ENCODE data around the gene LIN7C. TPM values are rescaled to one million over a fixed set of nuclear protein-coding genes. Genes with fewer than 3 reads are reported as not detected.
A peak's percentile ranks its signal among the peaks of the same experiment; 100 is the strongest.

LIN7C gene
- total RNA-seq, 1 experiment from 2014 or later: 15.5 TPM

GRCh38 chr11:27514558-27514957, 8.0 kb upstream of the LIN7C start:
- no peak for DNase-seq (ENCODE audit: low read depth)
- in situ Hi-C loops (cut with HindIII; ENCODE audit: low pct_unique_long_range_greater_than_20kb, low sequenced_read_pairs): no loop called here

- in situ Hi-C loops (cut with HindIII; ENCODE audit: low pct_unique_long_range_greater_than_20kb, low sequenced_read_pairs): no loop called here
- DNase-seq (ENCODE audit: low read depth): no peak
Observed at GRCh38 chr11:27514076-27514475, 7.5 kb upstream of the LIN7C start.

DNA sequence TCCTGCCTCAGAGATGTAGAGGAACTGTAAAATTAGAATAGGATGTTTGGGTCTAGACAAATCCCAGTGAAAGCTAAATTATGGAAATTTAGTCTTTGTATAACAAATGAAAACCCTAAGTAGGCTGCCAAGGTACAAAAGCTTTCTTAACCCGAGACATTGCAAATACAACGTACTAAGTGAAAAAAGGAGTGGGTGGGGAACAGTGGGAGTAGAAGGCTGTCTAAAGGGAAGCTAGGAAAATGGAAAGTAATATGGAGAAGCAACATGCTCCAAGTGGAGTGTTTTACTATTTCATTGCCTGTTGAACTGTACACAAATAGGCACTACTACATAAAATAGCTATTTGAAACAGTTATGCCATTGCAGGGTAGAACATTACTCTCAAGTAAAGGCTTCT, 6.8 kb upstream of the LIN7C start:
- in situ Hi-C loops (cut with HindIII; ENCODE audit: low pct_unique_long_range_greater_than_20kb, low sequenced_read_pairs): no loop called here
- DNase-seq (ENCODE audit: low read depth): no peak

DNA sequence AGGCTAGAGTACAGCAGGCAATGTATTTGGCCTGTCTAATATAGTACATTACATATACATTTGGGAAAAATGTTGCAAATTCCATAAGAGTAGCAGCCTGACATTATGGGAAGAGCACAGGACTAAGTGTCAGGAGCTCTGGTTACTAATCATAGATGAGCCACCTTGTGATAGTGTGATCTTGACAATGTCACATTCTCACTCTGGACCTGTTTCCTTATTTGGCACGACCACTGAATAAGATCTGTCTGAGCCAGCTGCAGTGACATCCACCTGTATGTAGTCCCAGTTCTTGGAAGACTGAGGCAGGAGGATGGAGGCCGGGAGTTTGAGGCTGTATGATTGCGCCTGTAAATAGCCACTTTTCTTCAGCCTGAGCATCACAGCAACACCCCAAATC, 5.7 kb upstream of the LIN7C start:
- DNase-seq (ENCODE audit: low read depth): no peak
- in situ Hi-C loops (cut with HindIII; ENCODE audit: low pct_unique_long_range_greater_than_20kb, low sequenced_read_pairs): no loop called here

DNA sequence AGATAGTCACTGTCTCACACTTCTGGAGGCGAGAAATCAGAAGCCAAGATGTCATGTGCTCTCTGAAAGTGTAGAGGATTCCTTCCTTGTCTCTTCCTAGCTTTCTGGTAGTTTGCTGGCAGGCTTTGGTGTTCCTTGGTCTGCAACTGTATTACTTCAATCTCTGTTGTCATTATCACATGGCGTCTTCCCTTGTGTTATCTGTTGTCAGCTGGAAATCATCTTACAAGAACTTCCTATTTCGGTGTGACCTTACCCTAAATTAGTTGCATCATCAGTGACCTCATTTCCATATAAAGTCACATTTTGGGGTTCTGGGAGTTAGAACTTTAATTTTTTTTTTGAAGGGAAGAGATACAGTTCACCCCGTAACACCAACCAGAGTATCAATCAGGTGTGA, 3.3 kb upstream of the LIN7C start:
- no peak for DNase-seq (ENCODE audit: low read depth)
- in situ Hi-C loops (cut with HindIII; ENCODE audit: low pct_unique_long_range_greater_than_20kb, low sequenced_read_pairs): no loop called here

DNA sequence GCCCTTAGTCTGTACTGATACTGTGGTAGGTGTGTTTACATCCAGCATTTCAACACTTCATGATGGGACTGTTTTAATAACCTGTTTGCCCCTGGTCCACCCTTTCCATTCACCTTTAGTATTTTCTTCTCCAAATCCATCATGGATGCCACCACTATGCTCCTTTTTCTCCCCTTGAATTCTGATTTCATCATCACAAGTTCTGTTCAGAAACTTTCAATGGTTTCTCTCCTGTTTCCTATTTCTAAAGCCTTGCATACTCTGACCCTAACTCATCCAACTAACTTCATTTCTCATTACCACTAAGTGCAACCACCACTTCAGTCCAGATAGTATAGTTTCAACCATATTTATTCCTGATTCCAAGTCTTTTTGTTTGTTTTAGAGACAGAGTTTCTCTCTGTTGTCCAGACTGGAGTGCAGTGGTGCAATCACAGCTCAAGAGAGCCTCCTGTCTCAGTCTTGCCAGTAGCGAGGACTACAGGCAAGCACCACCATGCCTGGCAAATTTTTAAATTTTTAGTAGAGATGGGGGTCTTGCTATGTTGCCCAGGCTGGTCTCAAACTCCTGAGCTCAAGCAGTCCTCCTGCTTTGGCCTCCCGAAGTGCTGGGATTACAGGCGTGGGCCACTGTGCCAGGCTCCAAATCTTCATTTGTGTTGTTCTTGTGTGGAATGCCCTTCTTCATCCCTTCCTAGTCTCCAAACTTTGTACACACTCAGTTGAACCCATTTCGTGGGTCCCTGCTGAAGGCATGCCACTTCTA, 1.2 kb upstream of the LIN7C start:
- in situ Hi-C loops (cut with HindIII; ENCODE audit: low pct_unique_long_range_greater_than_20kb, low sequenced_read_pairs): no loop called here
- no peak for DNase-seq (ENCODE audit: low read depth)

- in situ Hi-C loops (cut with HindIII; ENCODE audit: low pct_unique_long_range_greater_than_20kb, low sequenced_read_pairs): no loop called here
- no peak for DNase-seq (ENCODE audit: low read depth)
Observed at GRCh38 chr11:27505781-27506180, 788 bp downstream of the LIN7C start.

DNA sequence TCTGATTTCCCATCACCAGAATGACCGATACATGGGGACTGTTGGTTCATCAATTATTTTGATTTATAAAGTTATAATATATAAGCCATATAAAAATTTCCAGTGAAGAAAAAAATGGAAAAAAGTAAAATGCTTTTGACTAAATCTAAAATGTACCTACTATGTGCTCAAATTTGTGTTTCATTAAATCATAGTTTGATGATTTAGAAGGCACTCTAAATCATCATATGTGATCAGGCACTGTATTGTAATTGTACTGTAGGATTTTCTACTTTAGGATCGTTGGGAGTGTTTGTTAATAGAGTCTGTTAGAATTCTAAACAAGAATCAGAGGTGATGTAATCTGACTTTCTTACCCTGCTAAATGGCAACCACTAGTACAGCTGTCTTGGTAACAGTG, 2.4 kb downstream of the LIN7C start:
- DNase-seq (ENCODE audit: low read depth): no peak
- in situ Hi-C loops (cut with HindIII; ENCODE audit: low pct_unique_long_range_greater_than_20kb, low sequenced_read_pairs): no loop called here

DNA sequence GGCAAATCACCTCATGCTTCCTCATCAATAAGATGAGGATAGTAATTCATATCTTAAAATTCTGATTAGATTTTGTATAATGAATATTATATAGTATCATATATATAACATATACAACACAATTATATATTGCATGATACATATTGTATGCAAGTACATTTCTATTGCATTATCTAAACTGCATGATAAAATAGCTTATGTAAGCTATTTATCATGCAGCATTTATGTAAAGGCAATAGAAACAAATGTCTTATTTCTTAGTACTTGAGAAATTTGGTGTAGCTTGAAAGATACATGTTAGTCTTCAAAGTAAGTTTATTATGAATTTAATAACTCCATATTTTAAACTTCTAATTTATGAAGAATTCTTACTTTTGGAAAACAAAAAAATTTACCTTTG, 5.5 kb downstream of the LIN7C start:
- in situ Hi-C loops (cut with HindIII; ENCODE audit: low pct_unique_long_range_greater_than_20kb, low sequenced_read_pairs): no loop called here
- DNase-seq (ENCODE audit: low read depth): no peak

GRCh38 chr11:27497911-27498310, 8.7 kb downstream of the LIN7C start:
- in situ Hi-C loops (cut with HindIII; ENCODE audit: low pct_unique_long_range_greater_than_20kb, low sequenced_read_pairs): no loop called here
- DNase-seq (ENCODE audit: low read depth): no peak

DNA sequence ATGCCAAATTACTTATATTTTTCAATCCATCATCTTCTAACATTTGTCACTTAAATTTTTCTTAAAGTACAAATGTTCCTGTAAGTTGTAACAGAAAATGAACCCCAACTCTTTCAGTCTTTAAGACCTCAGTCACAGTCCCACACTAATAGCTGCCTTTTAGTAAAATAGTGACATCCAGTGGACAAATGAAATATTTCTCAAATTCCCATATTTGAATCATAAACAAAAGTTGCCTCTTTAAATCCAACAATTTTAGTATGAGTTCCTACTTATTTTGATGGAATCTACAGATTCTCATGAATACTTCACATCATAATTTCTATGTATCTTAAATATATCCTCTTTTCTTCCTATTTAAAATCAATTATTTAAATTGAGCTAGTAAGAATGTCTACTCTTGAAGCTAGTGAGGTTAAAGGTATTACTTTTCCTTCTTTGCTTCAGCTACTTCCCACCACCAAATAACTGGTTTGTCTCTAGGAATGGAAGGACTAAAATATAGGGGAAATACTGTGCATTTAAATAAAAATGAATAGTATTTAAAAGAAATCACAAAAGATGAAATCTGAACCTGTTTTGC, 9.2 kb downstream of the LIN7C start:
- peak; percentile 26 for DNase-seq (ENCODE audit: low read depth)
- in situ Hi-C loops (cut with HindIII; ENCODE audit: low pct_unique_long_range_greater_than_20kb, low sequenced_read_pairs): no loop called here

DNA sequence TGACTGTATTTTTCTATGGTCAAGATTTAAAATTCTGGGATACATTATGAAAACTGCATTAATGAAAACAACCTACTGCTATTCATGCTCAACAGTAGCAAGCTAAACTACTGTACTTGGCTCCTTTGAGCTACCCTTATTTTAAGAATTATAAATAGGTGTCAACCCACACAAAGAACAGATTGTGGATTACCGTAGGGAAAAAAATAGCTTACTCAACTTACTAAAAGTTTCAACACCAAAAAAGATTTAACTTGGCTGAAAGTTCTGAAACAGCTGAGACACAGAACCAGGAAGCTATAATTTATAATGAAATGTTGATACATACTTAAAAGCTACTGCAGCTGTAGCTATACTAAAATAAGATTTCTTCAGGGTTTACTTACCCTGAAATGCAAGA, 10.1 kb downstream of the LIN7C start:
- DNase-seq (ENCODE audit: low read depth): no peak
- in situ Hi-C loops (cut with HindIII; ENCODE audit: low pct_unique_long_range_greater_than_20kb, low sequenced_read_pairs): no loop called here

GRCh38 chr11:27495710-27496300, 10.8 kb downstream of the LIN7C start:
- DNase-seq (ENCODE audit: low read depth): no peak
- in situ Hi-C loops (cut with HindIII; ENCODE audit: low pct_unique_long_range_greater_than_20kb, low sequenced_read_pairs): no loop called here

GRCh38 chr11:27489092-27489491, 17.5 kb downstream of the LIN7C start:
- in situ Hi-C loops (cut with HindIII; ENCODE audit: low pct_unique_long_range_greater_than_20kb, low sequenced_read_pairs): no loop called here
- DNase-seq (ENCODE audit: low read depth): no peak

GRCh38 chr11:27487706-27488105, 18.9 kb downstream of the LIN7C start:
- no peak for DNase-seq (ENCODE audit: low read depth)
- in situ Hi-C loops (cut with HindIII; ENCODE audit: low pct_unique_long_range_greater_than_20kb, low sequenced_read_pairs): no loop called here

- in situ Hi-C loops (cut with HindIII; ENCODE audit: low pct_unique_long_range_greater_than_20kb, low sequenced_read_pairs): no loop called here
- DNase-seq (ENCODE audit: low read depth): no peak
Observed at GRCh38 chr11:27485930-27486773, 20.4 kb downstream of the LIN7C start.

DNA sequence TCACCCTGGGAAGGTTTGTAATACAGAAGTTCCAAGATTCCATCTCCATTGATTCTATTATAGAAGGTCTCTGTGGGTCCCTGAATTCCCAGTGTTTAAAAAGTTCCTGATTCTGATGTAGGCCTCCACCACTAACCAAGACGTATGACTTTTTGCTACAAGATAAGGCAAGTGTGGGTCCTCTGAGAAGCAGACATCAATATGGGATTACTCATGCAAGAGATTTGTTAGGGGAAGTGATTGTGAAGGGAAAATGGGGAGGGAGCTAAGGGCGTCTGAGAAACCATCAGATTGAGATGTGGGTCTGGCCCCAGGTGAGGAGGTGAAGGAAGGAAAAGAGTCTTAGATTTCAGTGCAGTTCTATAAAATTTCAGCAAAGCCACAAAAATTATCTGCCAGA, 23.8 kb downstream of the LIN7C start:
- DNase-seq (ENCODE audit: low read depth): no peak
- in situ Hi-C loops (cut with HindIII; ENCODE audit: low pct_unique_long_range_greater_than_20kb, low sequenced_read_pairs): no loop called here

DNA sequence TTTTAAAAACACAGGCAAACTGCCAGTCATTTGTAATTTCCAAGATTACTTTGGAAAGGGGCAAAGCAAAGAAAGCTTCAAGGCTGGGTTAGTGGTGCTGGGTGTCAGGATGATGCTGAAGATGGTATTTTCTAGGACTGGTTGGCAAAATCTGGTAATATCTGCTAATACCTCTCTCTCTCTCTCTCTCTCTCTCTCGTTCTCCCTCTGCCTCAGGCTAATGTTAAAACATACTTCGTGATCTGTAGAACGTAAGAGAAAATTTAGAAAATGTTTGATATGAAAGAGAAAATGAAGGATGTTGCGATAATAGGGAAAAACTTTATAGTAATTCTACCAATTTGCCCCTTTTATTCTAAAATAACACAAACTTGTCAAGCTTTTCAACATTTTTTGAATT, 24.6 kb downstream of the LIN7C start:
- in situ Hi-C loops (cut with HindIII; ENCODE audit: low pct_unique_long_range_greater_than_20kb, low sequenced_read_pairs): no loop called here
- DNase-seq (ENCODE audit: low read depth): no peak

GRCh38 chr11:27477831-27478230, 28.7 kb downstream of the LIN7C start:
- in situ Hi-C loops (cut with HindIII; ENCODE audit: low pct_unique_long_range_greater_than_20kb, low sequenced_read_pairs): no loop called here
- no peak for DNase-seq (ENCODE audit: low read depth)
